Measurements from ENCODE around the gene CD52.

- peak in 3 of 4 experiments; percentile 88 to 93 (median 91) for TF ChIP-seq CTCF (IDR thresholded peaks at IDR 0.05)
- no peak for TF ChIP-seq POLR2AphosphoS5 (IDR thresholded peaks at IDR 0.05)
Observed at GRCh38 chr1:26321315-26322041, 3.7 kb downstream of the CD52 start.

Data from gastroesophageal sphincter (tissue), 3 donors.